HTERT RPE-1 (cell line): ENCODE measurements around the gene ABT1.

ENCODE experiments used
- in situ Hi-C: fragments of 300-500 bp; cut with MboI; formaldehyde crosslinking; loops from 4 replicates; pipeline ENCODE4 v1.14.3; 2020; ENCODE audit warnings: low sequenced_read_pairs

ABT1 gene

DNA sequence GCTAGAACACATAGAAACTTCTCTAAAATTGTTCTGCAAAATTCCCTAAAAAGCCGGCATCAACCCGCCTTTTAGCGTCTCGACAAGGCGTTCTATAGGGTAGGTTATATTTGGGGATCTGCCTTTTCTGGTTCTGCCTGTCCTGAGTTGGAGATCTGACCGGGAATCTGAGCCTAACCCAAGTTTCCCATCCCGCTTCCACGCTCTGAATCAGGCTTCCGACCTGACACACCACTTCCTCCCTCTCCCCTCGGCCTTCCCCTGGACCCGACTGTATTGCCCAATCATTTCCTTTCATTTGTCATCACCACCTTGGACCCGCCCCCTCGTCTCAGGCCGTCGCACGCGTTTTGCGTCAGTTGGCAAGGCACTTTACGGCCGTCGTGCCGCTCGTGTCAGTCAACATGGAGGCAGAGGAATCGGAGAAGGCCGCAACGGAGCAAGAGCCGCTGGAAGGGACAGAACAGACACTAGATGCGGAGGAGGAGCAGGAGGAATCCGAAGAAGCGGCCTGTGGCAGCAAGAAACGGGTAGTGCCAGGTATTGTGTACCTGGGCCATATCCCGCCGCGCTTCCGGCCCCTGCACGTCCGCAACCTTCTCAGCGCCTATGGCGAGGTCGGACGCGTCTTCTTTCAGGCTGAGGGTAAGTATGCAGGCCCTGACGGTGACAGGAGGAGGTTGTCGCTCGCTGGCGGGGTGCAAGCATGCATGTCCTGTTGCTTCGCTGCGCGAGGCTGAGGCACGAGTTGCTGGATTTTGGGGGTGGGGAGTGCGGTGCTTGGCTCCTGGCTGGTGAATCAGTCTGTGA lies at the start of gene ABT1:
TSS of gene ABT1 (plus strand) at position 375 of the 810 bp plus-strand sequence. CDS start at position 405, 30 bp downstream.
- in situ Hi-C loops: no loop called here

GRCh38 chr6:26547363-26547762 lies 49.4 kb upstream of the ABT1 start:
- in situ Hi-C loops: loop anchor here (25.0 kb wide), 1 partner anchor 210 kb away; no protein-coding TSS in a partner anchor

- in situ Hi-C loops: no loop called here
Measured at GRCh38 chr6:26550250-26550993, 46.3 kb upstream of the ABT1 start.

- in situ Hi-C loops: no loop called here
Measured at GRCh38 chr6:26552205-26552604, 44.5 kb upstream of the ABT1 start.

- in situ Hi-C loops: no loop called here
Measured at GRCh38 chr6:26552640-26553188, 44.0 kb upstream of the ABT1 start.

DNA sequence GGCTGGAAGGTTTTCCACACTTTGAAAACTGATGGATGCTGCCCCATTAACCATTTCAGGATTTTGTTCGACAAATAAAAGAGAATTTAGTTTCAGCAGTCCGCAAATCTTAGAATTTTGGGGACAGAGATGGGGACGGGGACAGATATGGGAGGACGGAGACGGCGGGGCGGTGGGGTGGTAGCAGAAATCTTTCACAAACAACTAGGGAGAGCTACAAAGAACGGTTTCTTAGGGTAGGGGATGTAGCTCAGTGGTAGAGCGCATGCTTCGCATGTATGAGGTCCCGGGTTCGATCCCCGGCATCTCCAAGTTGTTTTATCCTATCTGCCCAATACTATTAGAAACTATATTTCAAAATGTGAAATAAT lies 43.5 kb upstream of the ABT1 start:
- in situ Hi-C loops: no loop called here

GRCh38 chr6:26553635-26554446 lies 42.9 kb upstream of the ABT1 start:
- in situ Hi-C loops: no loop called here

DNA sequence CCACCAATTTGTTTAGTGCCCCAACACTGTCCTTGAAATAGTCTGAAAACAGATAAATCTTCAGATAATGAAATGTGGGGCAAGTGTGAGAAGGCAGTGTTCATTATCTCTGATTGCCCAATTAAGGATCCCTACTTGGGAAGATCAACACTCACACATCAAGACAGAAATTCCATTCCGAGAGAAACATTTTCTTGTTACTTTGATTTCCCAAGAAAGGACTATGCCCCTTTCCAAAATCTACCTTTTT lies 42.4 kb upstream of the ABT1 start:
- in situ Hi-C loops: no loop called here

DNA sequence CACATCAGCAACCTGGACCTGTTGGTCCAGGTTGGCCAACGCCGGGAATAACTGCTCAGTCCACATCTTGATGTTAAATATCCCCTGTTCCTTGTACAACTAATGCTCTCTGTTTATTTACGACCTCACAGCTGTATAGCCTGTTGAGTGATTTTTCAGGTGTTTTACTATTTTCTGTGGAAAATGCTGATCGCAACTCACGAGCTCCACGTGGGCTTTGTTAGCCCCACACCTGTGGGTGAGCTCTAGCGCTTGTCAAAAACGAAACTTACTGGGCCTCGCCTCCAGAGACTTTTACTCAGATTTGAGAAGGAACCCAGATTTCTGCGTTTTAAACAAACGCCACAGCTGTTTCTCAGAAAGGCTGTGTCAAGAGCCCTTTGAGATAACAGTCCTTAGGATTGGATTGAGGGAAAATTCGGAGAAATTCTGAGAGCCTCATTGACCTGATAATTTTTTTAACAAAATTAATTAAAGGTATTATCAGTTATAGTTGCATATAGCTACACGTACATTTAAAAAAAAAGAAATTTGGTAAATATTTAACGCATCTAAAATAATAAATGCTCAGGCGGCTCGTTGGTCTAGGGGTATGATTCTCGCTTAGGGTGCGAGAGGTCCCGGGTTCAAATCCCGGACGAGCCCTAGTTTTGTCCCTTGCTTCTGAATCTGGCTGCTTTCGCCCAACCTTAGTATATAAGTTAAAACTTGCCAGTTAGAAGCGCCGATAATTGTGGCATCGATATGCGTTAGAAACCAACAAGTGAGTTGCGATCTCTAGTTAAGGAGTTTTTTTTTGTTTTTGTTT lies 41.9 kb upstream of the ABT1 start:
- in situ Hi-C loops: no loop called here

DNA sequence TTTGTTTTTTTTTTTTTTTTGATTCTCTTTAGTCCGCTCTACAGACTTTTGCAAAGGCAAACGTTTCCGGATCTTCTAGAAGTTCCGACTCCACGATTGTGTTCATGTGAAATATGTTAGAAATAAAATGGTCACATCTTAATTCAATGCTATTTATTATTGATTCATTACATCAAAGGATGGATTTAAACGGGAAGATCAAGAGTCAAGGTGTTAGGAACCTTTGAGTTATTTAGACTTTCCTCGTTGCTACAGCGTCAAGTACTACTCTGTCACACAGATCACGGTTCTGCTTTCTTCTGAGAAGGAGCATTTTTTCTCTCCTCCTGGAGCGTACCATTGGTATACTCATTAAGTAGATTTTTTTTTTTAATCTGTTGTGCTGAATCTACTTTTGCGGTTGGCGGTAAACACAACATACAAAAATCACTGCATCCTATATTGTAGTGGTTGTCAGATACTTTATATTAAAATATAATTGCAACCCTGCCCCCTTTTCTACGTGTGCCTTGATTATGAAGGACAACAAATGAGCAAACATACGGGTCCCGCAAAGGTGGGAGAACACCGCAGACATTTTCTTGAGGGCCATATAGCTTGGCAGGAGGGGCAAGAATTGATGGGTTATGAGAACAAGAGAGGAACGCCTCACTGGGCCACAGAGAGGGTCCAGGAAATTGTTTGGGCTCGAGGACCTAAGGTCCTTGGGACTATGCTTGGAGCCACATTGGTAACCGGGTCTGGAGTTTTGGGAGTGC lies 41.1 kb upstream of the ABT1 start:
- in situ Hi-C loops: no loop called here

GRCh38 chr6:26556263-26557070 lies 40.3 kb upstream of the ABT1 start:
- in situ Hi-C loops: no loop called here

- in situ Hi-C loops: no loop called here
Measured at GRCh38 chr6:26561533-26562466, 35.0 kb upstream of the ABT1 start.

DNA sequence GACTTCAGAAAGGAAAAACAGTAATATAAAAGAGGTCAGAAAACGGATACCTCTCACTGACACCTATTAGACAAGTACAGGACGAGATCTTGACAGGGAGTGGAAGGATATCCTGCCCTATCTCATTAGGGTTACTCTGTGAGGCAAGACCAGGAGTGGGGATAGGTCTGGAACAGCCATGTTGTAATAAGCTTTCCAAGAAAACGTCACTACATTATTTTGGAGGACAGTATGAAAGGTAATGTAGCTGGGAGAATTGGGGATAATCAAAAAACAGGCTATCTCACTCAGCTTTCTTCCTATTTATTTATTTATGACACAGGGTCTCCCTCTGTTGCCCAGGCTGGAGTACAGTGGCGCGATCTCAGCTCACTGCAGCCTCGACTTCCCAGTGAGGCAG lies 33.3 kb upstream of the ABT1 start:
- in situ Hi-C loops: no loop called here

DNA sequence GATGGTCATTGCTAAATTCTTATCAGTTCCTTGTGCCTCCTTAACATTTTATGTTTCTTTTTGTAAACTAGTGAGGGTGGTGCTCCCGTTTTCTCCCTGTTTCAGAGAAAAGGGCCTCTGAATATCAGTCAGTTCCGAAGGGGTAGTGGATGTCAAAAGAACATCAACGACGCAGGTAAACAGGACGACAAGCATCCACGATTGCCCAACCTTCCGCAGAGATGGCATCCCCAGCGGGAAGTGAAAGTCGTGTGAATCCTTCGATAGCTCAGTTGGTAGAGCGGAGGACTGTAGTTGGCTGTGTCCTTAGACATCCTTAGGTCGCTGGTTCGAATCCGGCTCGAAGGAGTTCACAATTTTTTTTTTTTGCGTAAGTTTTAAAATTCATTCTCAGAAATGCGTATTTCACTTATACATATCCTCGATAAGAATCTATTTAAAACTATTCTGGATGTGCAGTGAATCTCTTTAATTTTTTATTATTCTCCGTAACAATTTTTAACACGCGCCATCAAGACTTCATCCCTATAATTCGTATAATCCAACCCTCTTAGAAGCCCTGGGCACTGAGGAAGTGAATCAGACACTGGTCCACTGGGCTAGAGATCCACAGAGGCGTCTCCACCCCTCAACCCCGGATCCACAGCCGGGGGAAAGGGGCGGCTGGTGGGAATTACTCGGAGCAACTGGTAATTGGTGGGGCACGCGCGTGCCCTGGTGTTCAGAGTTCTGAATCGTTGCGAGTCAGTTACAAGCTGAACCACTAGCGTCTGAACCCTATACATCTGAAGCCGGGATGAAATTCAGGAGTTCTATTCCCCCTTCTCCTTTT lies 27.9 kb upstream of the ABT1 start:
- in situ Hi-C loops: no loop called here

DNA sequence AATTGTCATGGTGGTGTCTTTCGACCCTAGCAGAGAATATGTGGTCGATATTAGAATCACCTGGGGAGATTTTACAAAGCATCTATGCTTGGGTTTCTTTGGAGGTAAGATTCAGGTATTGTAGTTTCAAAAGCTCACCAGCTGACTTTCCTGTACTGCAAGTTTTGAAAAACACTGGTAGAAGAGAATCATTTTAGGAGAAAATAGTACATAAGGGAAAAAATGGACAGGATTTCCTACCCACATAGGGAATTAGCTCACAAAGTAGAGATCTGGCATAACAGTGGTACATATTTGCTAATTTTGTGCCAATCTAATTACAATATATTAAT lies 27.4 kb upstream of the ABT1 start:
- in situ Hi-C loops: no loop called here

GRCh38 chr6:26570027-26570809 lies 26.5 kb upstream of the ABT1 start:
- in situ Hi-C loops: no loop called here
